Adipose tissue (tissue), 3 donors: ENCODE measurements around the gene CCDC6. TPM values are rescaled to one million over a fixed set of nuclear protein-coding genes. Genes with fewer than 3 reads are reported as not detected.
"Not testable (repeated sequence)": the region's sequence is repeated elsewhere in the genome, so short reads cannot be mapped to it uniquely, and the experiment has no call there.

ENCODE experiments used
- H3K27ac ChIP-seq: one replicate; pipeline ENCODE4 v1.5.1; 2013; ENCODE audit warnings: low read depth, low read length
- WGBS, 3 donors: extraction: QIAGEN DNeasy Blood & Tissue Kit; methylation state at CpG; one replicate each; pipeline ENCODE4 v1.1.7; 2013; 5-methylcytosine and 5-hydroxymethylcytosine counted together
- polyA plus RNA-seq, 3 donors: library from polyadenylated mRNA; stranded (reverse); fragments of 200-250 nt; gene quantifications; one replicate each; pipeline ENCODE4 v1.2.3, GENCODE V29; 2013
- donor health status: healthy with polysubstance abuse.
- donor health status: Bipolar disorder and iron deficiency.
- donor health status: healthy.

The CCDC6 gene
- 10 to 100 TPM in 2 of 3 donors, 1 to 10 TPM in 1; 8.6 to 11.9 (median 11.6) TPM for polyA plus RNA-seq

GRCh38 chr10:59906417-59907202 is at the start of gene CCDC6:
CCDC6 (minus strand) TSS chr10:59906556; CDS start chr10:59906424, 132 bp downstream.
- H3K27ac ChIP-seq: peak within 1 kb of the TSS; percentile 80
- 0 to 1% (median 0%) methylated on average over 56 to 64 of the region's 64 CpGs for WGBS, 3 donors

GRCh38 chr10:59954296-59954695 is 47.9 kb upstream of the CCDC6 start:
- H3K27ac ChIP-seq: no peak overlapping the region
- WGBS, 3 donors: 66 to 89% (median 81%) methylated on average over 3 of the region's 3 CpGs

GRCh38 chr10:59953711-59954110 is 47.4 kb upstream of the CCDC6 start:
- WGBS, 3 donors: 72 to 94% (median 86%) methylated on average over 2 of the region's 2 CpGs
- not testable (repeated sequence) for H3K27ac ChIP-seq

GRCh38 chr10:59950105-59950504 is 43.7 kb upstream of the CCDC6 start:
- no peak overlapping the region for H3K27ac ChIP-seq
- 46 to 73% (median 71%) methylated on average over 2 of the region's 2 CpGs for WGBS, 3 donors

GRCh38 chr10:59949608-59950007 is 43.3 kb upstream of the CCDC6 start:
- 32 to 83% (median 76%) methylated on average over 1 of the region's 1 CpG for WGBS, 3 donors
- no peak overlapping the region for H3K27ac ChIP-seq

GRCh38 chr10:59945991-59946390 is 39.6 kb upstream of the CCDC6 start:
- WGBS, 3 donors: 44 to 58% (median 48%) methylated on average over 2 of the region's 2 CpGs
- no peak overlapping the region for H3K27ac ChIP-seq

GRCh38 chr10:59945590-59945989 is 39.2 kb upstream of the CCDC6 start:
- no peak overlapping the region for H3K27ac ChIP-seq
- WGBS, 3 donors: 84 to 89% (median 89%) methylated on average over 5 of the region's 5 CpGs

- H3K27ac ChIP-seq: no peak overlapping the region
- WGBS, 3 donors: 88 to 90% (median 89%) methylated on average over 16 of the region's 16 CpGs
Measured at GRCh38 chr10:59944339-59944935, 38.1 kb upstream of the CCDC6 start.

GRCh38 chr10:59942556-59942955 is 36.2 kb upstream of the CCDC6 start:
- no peak overlapping the region for H3K27ac ChIP-seq
- 90 to 94% (median 92%) methylated on average over 4 of the region's 4 CpGs for WGBS, 3 donors

- H3K27ac ChIP-seq: no peak overlapping the region
- WGBS, 3 donors: 50 to 61% (median 60%) methylated on average over 1 of the region's 1 CpG
Measured at GRCh38 chr10:59937720-59938119, 31.4 kb upstream of the CCDC6 start.

GRCh38 chr10:59934701-59935100 is 28.3 kb upstream of the CCDC6 start:
- no peak overlapping the region for H3K27ac ChIP-seq
- WGBS, 3 donors: 34 to 79% (median 37%) methylated on average over 2 of the region's 2 CpGs

GRCh38 chr10:59930788-59931521 is 24.6 kb upstream of the CCDC6 start:
- 86 to 94% (median 90%) methylated on average over 5 of the region's 5 CpGs for WGBS, 3 donors
- not testable (repeated sequence) for H3K27ac ChIP-seq

- 93 to 96% (median 95%) methylated on average over 2 of the region's 2 CpGs for WGBS, 3 donors
Measured at GRCh38 chr10:59926086-59926485, 19.7 kb upstream of the CCDC6 start.

GRCh38 chr10:59922907-59923306 is 16.6 kb upstream of the CCDC6 start:
- WGBS, 3 donors: 61 to 63% (median 62%) methylated on average over 3 of the region's 3 CpGs
- H3K27ac ChIP-seq: no peak overlapping the region

More at GRCh38 chr10:59926086-59926485, 19.7 kb upstream of the CCDC6 start:
- H3K27ac ChIP-seq: no peak overlapping the region

- WGBS, 3 donors: 84 to 89% (median 84%) methylated on average over 1 of the region's 1 CpG
- H3K27ac ChIP-seq: no peak overlapping the region
Measured at GRCh38 chr10:59917922-59918321, 11.6 kb upstream of the CCDC6 start.

GRCh38 chr10:59913547-59914237 is 7.3 kb upstream of the CCDC6 start:
- no peak overlapping the region for H3K27ac ChIP-seq

GRCh38 chr10:59910867-59911266 is 4.5 kb upstream of the CCDC6 start:
- WGBS, 3 donors: 58 to 65% (median 64%) methylated on average over 5 of the region's 5 CpGs
- no peak overlapping the region for H3K27ac ChIP-seq

GRCh38 chr10:59909815-59910214 is 3.5 kb upstream of the CCDC6 start:
- WGBS, 3 donors: 61 to 97% (median 87%) methylated on average over 1 of the region's 1 CpG
- no peak overlapping the region for H3K27ac ChIP-seq

GRCh38 chr10:59908808-59909143 is 2.4 kb upstream of the CCDC6 start:
- no peak overlapping the region for H3K27ac ChIP-seq
- WGBS, 3 donors: 41 to 59% (median 53%) methylated on average over 4 of the region's 4 CpGs
